ENCODE data around the gene BAIAP2L1. TPM values are rescaled to one million over a fixed set of nuclear protein-coding genes. Genes with fewer than 3 reads are reported as not detected.
A peak's percentile ranks its signal among the peaks of the same experiment; 100 is the strongest.

The BAIAP2L1 gene
- total RNA-seq, 1 experiment from 2014 or later, result 120 TPM

DNA sequence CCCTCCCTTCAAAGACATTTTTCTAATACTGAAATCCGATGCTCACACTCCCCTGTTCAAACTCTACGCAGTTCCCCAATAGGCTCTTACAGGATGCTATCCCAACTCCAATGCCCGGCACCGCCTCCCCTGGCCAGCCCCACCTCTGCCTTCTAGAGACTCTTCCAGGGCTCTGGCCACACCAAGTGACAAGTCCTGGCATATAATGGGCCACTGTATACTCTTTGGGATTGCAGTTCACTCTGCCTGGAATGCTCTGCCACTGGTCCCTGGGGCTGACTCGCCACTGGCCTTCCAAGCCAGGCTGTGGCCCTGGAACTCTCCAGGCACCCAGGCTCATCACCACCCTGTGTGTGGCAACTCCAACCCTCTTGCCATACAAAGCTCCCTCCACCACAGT lies 122.5 kb downstream of the BAIAP2L1 start:
- ChIA-PET CTCF (no interaction called here), POLR2A (no interaction called here)
- intact Hi-C loops (cut with micrococcal nuclease; ENCODE audit: unreplicated experiment) (no loop called here), in situ Hi-C loops (cut with HindIII; ENCODE audit: low pct_unique_long_range_greater_than_20kb, low sequenced_read_pairs) (loop anchor here (25.0 kb wide), 1 partner anchor 109 kb away; no protein-coding TSS in a partner anchor)
- H3K27me3 ChIP-seq (ENCODE audit: control insufficient read depth, insufficient read depth, low read length), result no peaks in the 10 kb centered on the region
- no peaks in the 10 kb centered on the region for H3K9me3 ChIP-seq (ENCODE audit: control insufficient read depth, insufficient read depth, low read depth, low read length)
- no TSS peak for BruUV-seq (replicated peaks)
- H3K27ac ChIP-seq (ENCODE audit: low read length), result no peak overlapping the region; the same call in 1 of the 2 replicates
- H3K4me3 ChIP-seq (ENCODE audit: low read depth in 2 of 2, low read length in 2 of 2), result no peak overlapping the region
- TF ChIP-seq POLR2AphosphoS5 (IDR thresholded peaks at IDR 0.05; ENCODE audit: low read depth, low read length) (no peak), TCF7L2 (IDR thresholded peaks at IDR 0.05; ENCODE audit: low read depth, low read length) (no peak), SIN3A (IDR thresholded peaks at IDR 0.05; ENCODE audit: borderline replicate concordance, insufficient read depth, low read depth, low read length) (no peak)
- TF ChIP-seq, protein P1, sequence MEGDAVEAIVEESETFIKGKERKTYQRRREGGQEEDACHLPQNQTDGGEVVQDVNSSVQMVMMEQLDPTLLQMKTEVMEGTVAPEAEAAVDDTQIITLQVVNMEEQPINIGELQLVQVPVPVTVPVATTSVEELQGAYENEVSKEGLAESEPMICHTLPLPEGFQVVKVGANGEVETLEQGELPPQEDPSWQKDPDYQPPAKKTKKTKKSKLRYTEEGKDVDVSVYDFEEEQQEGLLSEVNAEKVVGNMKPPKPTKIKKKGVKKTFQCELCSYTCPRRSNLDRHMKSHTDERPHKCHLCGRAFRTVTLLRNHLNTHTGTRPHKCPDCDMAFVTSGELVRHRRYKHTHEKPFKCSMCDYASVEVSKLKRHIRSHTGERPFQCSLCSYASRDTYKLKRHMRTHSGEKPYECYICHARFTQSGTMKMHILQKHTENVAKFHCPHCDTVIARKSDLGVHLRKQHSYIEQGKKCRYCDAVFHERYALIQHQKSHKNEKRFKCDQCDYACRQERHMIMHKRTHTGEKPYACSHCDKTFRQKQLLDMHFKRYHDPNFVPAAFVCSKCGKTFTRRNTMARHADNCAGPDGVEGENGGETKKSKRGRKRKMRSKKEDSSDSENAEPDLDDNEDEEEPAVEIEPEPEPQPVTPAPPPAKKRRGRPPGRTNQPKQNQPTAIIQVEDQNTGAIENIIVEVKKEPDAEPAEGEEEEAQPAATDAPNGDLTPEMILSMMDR (IDR thresholded peaks at IDR 0.05), result no peak
- TF ChIP-seq, protein P2, sequence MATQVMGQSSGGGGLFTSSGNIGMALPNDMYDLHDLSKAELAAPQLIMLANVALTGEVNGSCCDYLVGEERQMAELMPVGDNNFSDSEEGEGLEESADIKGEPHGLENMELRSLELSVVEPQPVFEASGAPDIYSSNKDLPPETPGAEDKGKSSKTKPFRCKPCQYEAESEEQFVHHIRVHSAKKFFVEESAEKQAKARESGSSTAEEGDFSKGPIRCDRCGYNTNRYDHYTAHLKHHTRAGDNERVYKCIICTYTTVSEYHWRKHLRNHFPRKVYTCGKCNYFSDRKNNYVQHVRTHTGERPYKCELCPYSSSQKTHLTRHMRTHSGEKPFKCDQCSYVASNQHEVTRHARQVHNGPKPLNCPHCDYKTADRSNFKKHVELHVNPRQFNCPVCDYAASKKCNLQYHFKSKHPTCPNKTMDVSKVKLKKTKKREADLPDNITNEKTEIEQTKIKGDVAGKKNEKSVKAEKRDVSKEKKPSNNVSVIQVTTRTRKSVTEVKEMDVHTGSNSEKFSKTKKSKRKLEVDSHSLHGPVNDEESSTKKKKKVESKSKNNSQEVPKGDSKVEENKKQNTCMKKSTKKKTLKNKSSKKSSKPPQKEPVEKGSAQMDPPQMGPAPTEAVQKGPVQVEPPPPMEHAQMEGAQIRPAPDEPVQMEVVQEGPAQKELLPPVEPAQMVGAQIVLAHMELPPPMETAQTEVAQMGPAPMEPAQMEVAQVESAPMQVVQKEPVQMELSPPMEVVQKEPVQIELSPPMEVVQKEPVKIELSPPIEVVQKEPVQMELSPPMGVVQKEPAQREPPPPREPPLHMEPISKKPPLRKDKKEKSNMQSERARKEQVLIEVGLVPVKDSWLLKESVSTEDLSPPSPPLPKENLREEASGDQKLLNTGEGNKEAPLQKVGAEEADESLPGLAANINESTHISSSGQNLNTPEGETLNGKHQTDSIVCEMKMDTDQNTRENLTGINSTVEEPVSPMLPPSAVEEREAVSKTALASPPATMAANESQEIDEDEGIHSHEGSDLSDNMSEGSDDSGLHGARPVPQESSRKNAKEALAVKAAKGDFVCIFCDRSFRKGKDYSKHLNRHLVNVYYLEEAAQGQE (IDR thresholded peaks at IDR 0.05; ENCODE audit: insufficient read depth in 1 of 2, low read depth in 2 of 2, low read length in 1 of 2), result no peak
- ATAC-seq, result no peak; the same call in 1 of the 2 replicates
- DNase-seq (ENCODE audit: low read depth, low spot score), result no peak
- H3K4me1 ChIP-seq (ENCODE audit: control insufficient read depth, insufficient read depth, low read length), result peaks cover 10% of the 10 kb centered on the region
- peaks cover 2% of the 10 kb centered on the region for H3K36me3 ChIP-seq (ENCODE audit: control insufficient read depth, insufficient read depth, low read length)

DNA sequence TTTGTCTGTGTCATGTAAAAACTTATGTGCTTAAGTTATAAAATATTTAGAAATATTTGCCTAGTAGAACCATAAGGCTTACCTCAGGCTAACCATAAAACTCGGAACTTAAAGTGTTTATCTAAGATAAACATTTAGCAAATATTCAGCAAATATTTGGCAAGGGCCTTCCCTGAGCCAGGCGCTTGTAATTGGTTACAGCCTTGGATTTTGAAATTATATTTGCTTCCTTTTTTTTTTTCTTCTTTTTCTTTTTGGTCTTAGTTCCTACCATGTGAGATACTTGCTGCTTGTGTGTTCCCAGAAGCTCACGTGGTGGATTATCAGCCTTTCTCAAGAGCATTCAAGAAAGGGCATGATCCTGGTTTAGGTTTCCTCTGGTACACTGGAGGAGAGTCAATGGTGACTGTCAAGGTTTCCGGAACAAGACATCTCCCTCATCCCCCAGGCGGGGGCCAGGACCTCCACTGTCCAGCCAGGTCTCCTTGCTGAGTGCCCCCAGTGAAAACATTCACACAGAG lies 124.6 kb downstream of the BAIAP2L1 start:
- in situ Hi-C loops (cut with HindIII; ENCODE audit: low pct_unique_long_range_greater_than_20kb, low sequenced_read_pairs), result loop anchor here (25.0 kb wide), 1 partner anchor 111 kb away; no protein-coding TSS in a partner anchor

More for the DNA sequence above, 124.6 kb downstream of the BAIAP2L1 start:
- CTCF ChIA-PET, result no interaction called here
- no peaks in the 10 kb centered on the region for H3K27me3 ChIP-seq (ENCODE audit: control insufficient read depth, insufficient read depth, low read length)
- H3K36me3 ChIP-seq (ENCODE audit: control insufficient read depth, insufficient read depth, low read length), result no peaks in the 10 kb centered on the region
- POLR2A ChIA-PET, result interaction anchor here (0.5 kb wide), 1 partner anchor 122 kb away, joined by 4 read pairs; no protein-coding TSS in a partner anchor
- intact Hi-C loops (cut with micrococcal nuclease; ENCODE audit: unreplicated experiment), result no loop called here
- DNase-seq (ENCODE audit: low read depth, low spot score) (no peak), ATAC-seq (no peak)
- no peak for TF ChIP-seq TCF7L2 (IDR thresholded peaks at IDR 0.05; ENCODE audit: low read depth, low read length)
- TF ChIP-seq, protein P1 (IDR thresholded peaks at IDR 0.05), result no peak
- TF ChIP-seq POLR2AphosphoS5 (IDR thresholded peaks at IDR 0.05; ENCODE audit: low read depth, low read length), result no peak
- 0 out of 2 replicates have a peak overlapping the region, but pooled peaks have one; percentile 29 for H3K27ac ChIP-seq (ENCODE audit: low read length)
- peaks cover 10% of the 10 kb centered on the region for H3K4me1 ChIP-seq (ENCODE audit: control insufficient read depth, insufficient read depth, low read length)
- no peak overlapping the region for H3K4me3 ChIP-seq (ENCODE audit: low read depth in 2 of 2, low read length in 2 of 2)
- no peaks in the 10 kb centered on the region for H3K9me3 ChIP-seq (ENCODE audit: control insufficient read depth, insufficient read depth, low read depth, low read length)
- no TSS peak for BruUV-seq (replicated peaks)

Measured in Panc1 (cell line).